HG02623 (cell line): Measurements from ENCODE around the gene EPB41.
"Not testable (repeated sequence)": the region's sequence is repeated elsewhere in the genome, so short reads cannot be mapped to it uniquely, and the experiment has no call there.

Source experiments
- ATAC-seq: cut with Tn5 transposase; IDR thresholded peaks from one replicate; pipeline ENCODE4 v1.9.1; 2021; ENCODE audit warnings: moderate library complexity; ENCODE audit not compliant: unreplicated experiment

The EPB41 gene

GRCh38 chr1:29043274-29043965 is 129.1 kb downstream of the EPB41 start:
- no peak for ATAC-seq

DNA sequence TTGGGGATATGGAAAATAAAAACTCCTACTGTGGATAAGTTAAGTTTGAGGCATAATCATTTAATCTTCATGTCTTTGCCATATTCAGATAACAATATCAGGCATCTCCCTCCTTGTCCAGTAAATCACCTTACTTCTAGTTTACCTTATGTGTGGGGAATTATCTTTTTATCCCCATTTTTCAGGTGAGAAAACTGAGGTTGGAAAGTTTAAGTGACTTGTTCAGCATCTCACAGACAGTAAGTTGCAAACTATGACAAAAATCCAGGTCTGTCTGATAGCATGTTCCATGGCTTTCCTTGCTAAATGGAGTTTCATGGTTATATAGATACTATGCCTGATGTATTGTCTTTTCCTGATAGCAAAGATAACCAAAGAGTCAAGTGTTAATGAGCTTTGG is 129.6 kb downstream of the EPB41 start:
- ATAC-seq, result no peak

DNA sequence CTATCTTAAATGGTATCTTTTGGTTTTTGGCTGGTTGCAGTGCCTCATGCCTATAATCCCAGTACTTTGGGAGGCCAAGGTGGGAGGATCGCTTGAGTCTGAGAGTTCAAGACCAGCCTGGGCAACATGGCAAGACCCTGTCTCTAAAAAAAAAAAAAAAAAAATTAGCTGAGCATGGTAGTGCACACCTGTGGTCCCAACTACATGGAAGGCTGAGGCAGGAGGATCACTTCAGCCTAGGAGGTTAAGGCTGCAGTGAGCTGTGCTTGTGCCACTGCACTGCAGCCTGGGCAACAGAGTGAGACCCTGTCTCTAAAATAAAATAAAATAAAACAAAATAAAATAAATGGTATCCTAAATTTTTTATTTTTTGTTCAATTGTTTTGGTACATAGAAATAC is 131.3 kb downstream of the EPB41 start:
- ATAC-seq, result not testable (repeated sequence)

GRCh38 chr1:29047142-29047541 is 132.8 kb downstream of the EPB41 start:
- ATAC-seq, result no peak

GRCh38 chr1:29050166-29050565 is 135.8 kb downstream of the EPB41 start:
- ATAC-seq, result no peak

DNA sequence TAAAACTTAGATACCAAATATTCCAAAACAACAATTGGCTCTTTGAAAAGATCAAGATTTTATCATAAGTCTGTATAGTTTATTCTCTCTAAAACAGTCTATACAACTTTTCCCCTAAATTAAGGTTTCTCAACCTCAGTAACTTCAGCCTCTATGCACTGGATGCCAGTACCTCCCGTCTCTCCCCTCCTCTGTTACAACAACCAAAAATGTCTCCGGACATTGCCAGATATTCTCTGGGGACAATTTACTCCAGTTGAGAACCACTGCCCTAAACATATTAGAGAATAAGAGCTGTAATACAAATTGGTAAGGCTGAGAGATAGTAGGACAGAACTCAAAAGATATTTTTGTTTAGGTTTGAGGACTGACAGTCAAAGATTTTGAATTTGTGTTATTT is 137.7 kb downstream of the EPB41 start:
- no peak for ATAC-seq

- no peak for ATAC-seq
Observed at GRCh38 chr1:29052941-29053340, 138.6 kb downstream of the EPB41 start.

- ATAC-seq, result no peak
Observed at GRCh38 chr1:29055160-29055559, 140.8 kb downstream of the EPB41 start.

DNA sequence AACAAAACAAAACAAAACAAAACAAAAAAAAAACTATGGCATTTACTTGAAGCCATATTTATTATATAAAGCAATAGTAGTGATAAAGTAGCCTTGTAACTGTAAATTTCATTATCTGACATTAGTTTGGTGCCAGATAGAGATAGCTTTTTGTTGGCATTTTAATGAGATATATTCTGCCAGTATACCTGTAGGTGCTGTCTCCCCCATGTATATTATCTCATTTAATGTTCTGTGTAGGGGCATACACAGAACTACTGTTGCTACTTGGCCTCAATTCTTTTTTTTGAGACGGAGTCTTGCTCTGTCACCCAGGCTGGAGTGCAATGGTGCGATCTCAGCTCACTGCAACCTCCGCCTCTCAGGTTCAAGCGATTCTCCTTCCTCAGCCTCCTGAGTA is 141.9 kb downstream of the EPB41 start:
- no peak for ATAC-seq

DNA sequence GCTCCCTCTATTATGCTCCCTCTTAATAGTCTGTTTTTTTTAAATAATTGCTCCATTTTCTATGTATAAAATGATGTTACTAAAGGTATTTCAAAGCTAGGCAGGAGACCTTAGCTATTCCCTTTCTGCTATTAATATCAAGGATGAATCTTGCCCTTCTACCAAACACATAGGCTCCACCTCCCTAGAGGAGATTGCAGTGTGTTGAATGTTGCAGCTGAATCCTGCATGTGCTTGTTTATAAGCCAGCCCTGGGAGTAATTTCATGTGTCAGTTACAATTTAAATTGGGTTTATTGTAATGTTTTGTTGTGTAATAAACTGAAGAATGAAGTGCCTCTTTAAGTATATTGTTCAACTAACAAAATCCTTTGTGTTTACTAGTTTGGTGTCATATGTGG is 143.3 kb downstream of the EPB41 start:
- ATAC-seq, result no peak

DNA sequence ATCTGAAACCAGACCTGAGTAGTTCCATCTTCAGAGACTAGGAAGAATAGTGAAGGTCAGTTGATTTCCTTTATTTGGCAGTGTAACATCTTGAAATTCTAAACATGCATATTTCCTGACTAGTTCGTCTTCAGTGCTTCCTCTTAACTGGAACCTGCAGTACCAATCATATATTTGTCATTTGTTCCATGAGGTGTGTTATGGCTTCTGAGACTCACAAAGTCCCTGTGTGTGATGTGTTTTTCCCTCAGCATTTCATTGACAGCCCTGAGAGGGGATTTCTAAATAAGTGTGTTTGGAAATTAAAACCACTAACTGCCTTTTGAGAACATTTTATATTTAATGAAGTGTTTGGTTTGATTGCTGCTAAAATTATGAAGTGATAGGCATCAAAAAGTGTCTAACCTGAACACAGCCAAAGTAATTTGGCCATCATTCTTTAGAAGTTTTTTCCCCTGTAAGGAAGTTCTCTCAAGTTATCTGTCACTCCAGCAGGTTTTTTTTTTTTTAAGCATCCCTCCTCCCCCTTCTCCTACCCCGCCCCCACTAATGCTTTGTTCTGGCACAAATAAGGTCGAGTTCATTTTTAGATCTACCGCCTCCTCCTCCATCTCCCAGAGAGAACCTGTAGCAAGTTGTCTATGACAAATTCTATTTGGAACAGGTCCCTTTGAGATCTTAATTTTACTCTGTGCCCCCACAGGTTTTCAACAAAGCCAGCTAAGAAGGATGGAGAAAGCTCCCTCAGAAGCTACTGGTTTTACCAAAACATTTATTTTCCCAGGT is 148.0 kb downstream of the EPB41 start:
- ATAC-seq, result no peak

- ATAC-seq, result no peak
Observed at GRCh38 chr1:29064064-29064463, 149.7 kb downstream of the EPB41 start.

- no peak for ATAC-seq
Observed at GRCh38 chr1:29077155-29077554, 162.8 kb downstream of the EPB41 start.

DNA sequence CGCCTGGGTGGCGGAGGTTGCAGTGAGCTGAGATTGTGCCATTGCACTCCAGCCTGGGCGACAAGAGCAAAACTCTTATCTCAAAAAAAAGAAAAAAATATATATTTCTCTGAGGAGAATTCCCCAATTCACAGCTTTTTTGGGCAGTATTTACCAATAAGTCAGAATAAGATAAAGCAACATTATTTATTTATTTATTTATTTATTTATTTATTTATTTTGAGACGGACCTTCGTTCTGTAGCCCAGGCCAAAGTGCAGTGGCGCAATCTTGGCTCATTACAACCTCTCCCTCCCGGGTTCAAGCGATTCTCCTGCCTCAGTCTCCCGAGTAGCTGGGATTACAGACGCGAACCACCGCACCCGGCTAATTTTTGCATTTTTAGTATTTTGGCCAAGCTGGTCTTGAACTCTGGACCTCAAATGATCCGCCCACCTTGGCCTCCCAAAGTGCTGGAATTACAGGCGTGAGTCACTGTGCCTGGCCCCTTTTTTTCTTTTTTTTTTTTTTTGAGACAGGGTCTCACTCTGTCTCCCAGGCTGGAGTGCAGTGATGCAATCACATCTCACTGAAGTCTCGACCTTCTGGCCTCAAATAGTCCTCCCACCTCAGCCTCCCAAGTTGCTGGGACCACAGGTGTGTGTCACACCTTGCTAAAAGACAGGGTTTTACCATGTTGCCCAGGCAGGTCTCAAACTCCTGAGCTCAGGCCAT is 165.7 kb downstream of the EPB41 start:
- not testable (repeated sequence) for ATAC-seq

DNA sequence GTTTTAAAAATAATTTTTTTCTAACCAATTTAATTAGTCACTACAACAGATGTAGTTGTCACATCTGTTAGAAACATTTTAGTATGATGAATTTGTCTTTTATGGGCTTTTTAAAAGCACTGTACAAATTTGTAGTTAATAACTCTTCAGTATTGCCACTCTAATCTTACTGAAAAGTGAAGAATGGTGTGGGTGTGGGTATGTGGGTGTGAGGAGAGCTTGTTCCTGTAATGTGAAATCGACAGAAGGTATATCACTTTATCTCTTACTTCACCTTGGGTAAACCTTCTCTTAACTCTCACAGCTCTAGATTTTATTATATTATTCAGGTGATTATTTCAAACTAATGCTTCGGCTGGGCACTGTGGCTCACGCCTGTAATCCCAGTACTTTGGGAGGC is 166.8 kb downstream of the EPB41 start:
- ATAC-seq, result no peak

GRCh38 chr1:29082519-29082918 is 168.2 kb downstream of the EPB41 start:
- no peak for ATAC-seq

- ATAC-seq, result no peak
Observed at GRCh38 chr1:29083317-29084195, 169.2 kb downstream of the EPB41 start.

DNA sequence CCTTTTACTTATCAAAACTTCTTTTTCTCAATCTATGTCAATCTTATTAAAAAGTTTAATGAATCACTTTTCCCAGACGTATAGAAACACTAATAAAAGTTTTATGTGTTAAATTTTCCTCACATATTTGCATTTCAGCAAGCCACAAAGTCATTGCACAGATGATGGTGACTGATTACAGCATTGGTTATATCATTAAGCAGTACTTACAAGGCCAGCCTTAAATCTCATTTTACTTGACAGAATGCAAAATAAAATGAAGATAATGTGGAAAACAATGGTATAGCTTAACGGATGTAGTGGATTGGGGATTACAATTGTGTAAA is 169.8 kb downstream of the EPB41 start:
- no peak for ATAC-seq

GRCh38 chr1:29090937-29091618 is 176.7 kb downstream of the EPB41 start:
- ATAC-seq, result no peak

DNA sequence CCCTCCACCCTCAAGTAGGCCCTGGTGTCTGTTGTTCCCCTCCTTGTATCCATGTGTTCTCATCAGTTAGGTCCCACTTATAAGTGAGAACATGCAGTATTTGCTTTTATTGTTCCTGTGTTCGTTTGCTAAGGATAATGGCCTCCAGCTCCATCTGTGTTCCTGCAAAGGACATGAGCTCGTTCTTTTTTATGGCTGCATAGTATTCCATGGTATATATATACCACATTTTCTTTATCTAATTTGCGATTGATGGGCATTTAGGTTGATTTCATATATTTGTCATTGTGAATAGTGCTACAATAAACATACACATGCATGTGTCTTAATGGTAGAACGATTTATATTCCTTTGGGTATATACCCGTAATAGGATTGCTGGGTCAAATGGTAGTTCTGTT is 178.3 kb downstream of the EPB41 start:
- not testable (repeated sequence) for ATAC-seq
